Measurements from ENCODE around the gene CXCR2. TPM values are rescaled to one million over a fixed set of nuclear protein-coding genes. Genes with fewer than 3 reads are reported as not detected.
"Not testable (repeated sequence)": the region's sequence is repeated elsewhere in the genome, so short reads cannot be mapped to it uniquely, and the experiment has no call there.

The CXCR2 gene
- not detected in 2 replicates for total RNA-seq

- DNase-seq (ENCODE audit: extremely low read depth, low read depth, low spot score): no peak
Measured at GRCh38 chr2:218125626-218126080, at the start of gene CXCR2. Gene CXCR2 (plus strand): TSS chr2:218126028. CDS start chr2:218134802, 8,774 bp downstream.

DNA sequence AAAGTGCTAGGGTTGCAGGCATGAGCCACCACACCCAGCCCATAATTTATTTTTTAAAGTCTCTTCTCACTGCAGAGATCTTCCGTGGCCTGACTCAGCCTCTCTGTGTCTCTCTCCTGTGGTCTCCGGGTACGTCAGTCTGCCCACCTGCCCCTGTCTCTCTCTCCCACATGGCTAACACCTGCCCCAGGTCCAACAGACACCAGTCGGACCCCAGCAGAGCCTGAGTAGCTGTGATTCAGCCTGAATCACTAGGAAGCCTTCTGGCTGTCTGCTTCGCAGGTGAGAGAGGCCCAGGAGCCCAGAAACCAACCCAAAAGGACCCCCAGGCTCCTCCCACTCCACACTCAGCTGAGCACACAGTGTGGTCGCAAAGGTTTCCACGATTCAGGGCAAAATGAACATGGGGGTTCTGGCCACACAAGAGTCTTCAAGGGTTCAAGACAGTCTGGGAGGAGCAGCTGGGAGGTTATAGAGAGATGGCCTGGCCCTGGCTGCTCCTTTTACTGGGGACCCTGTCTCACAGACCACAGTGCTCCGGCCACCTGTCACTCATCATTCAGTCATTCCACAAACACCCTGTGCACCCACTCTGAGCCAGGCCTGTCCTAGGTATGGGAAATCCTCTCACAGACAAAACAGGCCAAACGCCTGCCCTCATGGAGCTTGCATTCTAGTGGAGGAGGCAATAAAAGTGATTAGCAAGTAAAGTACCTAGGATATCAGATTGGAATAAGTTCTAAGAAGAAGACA is 48.2 kb upstream of the CXCR2 start:
- DNase-seq (ENCODE audit: extremely low read depth, low read depth, low spot score): no peak

DNA sequence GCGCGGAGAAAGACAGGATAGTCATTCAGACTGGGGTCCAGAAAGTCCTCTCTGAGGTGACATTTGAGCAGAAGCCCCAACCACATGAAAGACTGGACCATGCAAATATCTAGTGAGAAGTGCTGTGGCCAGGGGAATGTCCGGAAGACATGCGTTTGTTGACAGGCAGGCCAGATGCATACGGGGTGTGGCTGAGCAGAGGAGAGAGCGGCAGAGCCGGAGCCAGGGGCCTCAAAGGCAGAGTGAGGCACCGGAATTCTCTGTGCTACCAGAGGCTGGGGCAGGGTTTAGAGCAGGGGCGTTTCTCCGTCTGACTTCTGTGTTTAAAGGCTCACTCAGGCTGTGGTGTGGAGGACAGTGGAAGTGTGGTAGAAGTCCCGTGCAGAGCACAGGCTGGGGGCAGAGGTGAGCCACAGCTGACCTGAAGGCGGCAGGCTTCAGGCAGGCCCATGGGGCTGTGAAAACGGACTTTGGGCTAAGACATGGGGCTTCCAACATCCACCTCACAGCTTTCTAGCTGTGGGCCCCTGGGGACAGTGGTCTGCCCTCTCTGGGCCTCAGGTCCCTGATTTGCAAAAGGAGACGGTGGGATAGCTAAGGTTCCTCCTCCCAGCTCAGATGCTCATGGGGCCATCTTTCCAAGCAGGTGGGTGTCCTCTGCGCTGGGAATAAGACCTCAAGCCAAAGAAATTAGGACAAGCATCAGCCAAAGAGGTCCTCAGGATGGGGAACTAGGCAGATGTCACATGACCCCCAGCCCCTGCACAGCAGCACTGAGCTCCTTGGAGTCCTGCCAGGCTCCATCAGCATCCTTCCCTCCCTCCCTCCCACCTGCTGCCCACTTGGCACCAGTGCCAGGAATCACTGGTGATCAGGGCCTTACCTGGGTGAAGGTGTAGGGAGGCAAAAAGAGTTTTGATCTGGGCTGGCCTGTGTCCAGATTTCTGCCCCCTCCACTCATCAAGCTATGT is 45.6 kb upstream of the CXCR2 start:
- DNase-seq (ENCODE audit: extremely low read depth, low read depth, low spot score): no peak

DNA sequence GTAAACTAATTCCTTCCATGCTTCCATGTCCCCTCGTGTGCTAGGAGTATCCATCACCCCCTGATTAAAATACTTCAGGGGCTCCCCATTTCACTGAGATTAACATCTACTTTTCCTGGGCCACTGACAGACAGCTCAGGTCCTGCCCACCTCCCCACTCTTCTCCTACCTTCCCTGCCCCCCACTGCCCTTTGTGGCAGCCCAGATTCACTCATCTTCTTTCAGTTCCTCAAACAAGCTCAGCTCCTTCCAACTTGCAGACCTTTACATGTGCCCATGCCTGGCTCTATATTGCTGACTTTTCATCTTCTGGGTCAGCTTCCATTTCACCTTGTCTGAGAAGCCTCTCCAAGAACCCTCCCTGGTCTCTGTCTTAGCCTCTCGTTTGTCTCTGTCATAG is 44.8 kb upstream of the CXCR2 start:
- DNase-seq (ENCODE audit: extremely low read depth, low read depth, low spot score): no peak

- no peak for DNase-seq (ENCODE audit: extremely low read depth, low read depth, low spot score)
Measured at GRCh38 chr2:218081695-218082094, 44.1 kb upstream of the CXCR2 start.

DNA sequence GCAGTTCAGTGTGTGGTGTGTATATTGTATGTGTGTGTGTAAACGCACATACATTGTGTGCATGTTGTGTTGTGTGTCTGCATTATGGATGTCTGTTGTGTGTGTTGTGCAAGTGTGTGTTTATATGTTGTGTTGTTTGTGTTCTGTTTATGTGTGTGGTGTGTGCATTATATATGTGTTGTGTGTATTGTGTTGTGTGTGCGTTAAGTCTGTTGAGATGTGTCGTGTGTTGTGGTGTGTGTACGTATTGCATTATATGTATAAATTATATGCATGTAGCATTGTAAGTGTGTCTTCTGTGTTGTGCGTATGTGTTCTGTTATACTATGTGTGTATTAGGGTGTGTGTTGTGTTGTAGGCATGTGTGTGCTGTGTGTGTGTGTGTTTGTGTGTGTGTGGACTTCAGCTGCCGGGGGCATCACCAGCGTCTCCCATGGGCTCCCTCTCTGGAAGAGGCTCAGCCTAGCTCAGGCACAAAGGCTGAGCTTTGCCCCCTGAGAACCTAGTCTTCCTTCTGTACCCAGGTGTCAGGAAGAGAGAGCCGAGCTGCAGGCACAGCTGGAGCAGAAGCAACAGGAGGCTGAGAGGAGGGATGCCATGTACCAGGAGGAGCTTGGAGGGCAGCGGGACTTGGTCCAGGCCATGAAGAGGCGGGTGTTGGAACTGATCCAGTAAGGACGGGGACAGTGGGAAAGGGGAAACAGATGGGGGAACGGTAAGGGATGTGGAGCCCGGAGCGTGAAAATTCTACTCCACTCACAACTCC is 43.1 kb upstream of the CXCR2 start:
- DNase-seq (ENCODE audit: extremely low read depth, low read depth, low spot score): no peak

DNA sequence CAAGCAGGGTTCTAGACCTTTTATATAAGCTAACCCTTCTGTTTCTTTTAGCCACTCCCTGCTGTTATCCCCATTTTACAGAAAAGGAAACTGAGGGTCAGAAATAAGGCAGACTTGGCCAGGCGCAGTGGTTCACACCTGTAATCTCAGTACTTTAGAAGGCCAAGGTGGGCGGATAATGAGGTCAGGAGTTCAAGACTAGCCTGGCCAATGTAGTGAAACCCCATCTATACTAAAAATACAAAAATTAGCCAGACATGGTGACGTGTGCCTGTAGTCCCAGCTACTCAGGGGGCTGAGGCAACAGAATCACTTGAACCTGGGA is 42.5 kb upstream of the CXCR2 start:
- DNase-seq (ENCODE audit: extremely low read depth, low read depth, low spot score): no peak

DNA sequence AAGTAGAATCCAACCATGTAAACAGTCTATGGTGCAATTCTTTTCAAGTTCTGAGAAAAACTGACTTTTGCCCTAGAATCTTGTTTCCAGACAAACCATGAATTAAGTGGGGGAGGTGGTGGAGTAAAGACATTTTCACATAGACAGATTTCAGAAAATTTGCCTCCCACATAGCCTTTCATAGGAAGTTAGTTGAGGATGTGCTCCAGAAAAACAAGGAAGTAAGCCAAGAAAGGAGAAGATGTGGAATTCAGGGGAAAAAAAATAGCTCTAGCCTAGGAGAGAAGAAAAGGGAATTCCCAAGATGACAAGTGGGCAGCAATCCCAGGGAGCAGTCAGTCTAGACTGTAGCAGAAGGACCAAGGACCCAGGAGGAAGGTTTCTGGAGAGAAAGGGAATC is 39.4 kb upstream of the CXCR2 start:
- no peak for DNase-seq (ENCODE audit: extremely low read depth, low read depth, low spot score)

DNA sequence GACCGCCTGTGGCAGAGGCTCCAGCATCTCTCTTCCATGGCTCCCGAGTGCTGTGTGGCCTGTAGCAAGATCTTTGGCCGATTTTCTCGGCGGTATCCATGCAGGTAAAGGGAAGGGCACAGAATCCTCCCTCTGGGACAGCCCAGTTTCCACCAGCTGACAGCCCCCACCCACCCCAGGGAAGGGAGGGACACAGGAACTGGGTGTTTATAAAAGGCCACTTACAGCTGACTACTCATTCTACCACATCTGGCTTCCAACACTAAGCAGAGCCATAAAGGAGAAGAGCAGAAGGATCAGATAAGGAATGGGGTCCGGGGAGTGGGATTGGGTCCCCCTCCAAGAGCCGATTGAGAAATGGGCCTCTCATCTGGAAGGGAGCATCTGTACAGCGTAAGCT is 36.6 kb upstream of the CXCR2 start:
- DNase-seq (ENCODE audit: extremely low read depth, low read depth, low spot score): no peak

DNA sequence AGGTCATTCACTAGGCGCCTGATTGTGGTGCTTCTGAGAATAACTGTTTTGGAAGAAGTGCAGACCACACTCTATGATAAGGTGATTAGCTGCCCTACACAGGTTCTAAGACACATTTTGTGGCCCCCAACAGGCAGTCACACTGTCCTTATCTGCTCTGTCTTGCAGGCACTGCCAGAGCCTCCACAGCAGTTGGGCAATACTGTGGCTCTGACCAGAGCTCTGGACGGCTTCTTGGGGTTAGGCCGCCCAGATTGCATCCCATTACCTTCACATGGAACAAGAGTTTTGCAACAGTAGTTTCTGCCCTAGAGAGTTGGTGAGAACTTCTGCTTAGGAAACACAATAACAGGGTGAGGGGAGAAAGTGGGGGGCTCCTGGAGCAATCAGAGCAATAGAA is 34.1 kb upstream of the CXCR2 start:
- DNase-seq (ENCODE audit: extremely low read depth, low read depth, low spot score): no peak

GRCh38 chr2:218093879-218094278 is 31.9 kb upstream of the CXCR2 start:
- DNase-seq (ENCODE audit: extremely low read depth, low read depth, low spot score): no peak

GRCh38 chr2:218095853-218096252 is 30.0 kb upstream of the CXCR2 start:
- no peak for DNase-seq (ENCODE audit: extremely low read depth, low read depth, low spot score)

DNA sequence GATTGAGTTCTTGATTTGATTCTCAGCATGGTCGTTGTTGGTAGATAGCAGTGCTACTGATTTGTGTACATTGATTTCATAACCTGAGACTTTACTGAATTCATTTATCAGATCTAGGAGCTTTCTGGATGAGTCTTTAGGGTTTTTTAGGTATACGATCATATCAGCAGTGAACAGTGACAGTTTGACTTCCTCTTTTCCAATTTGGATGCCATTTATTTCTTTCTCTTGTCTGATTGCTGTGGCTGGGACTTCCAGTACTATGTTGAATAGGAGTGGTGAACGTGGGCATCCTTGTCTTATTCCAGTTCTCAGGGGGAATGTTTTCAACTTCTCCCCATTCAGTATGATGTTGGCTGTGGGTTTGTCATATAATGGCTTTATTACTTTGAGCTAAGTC is 27.9 kb upstream of the CXCR2 start:
- no peak for DNase-seq (ENCODE audit: extremely low read depth, low read depth, low spot score)

DNA sequence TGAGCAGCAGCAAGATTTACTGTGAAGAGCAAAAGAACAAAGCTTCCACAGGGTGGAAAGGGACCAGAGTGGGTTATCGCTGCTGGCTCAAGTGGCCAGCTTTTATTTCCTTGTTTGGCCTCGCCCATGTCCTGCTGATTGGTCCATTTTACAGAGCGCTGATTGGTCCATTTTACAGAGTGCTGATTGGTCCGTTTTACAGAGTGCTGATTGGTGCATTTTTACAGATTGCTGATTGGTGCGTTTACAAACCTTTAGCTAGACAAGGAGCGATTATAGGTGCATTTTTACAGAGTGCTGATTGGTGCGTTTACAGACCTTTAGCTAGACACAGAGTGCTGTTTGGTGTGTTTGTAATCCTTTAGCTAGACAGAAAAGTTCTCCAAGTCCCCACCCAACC is 17.0 kb upstream of the CXCR2 start:
- not testable (repeated sequence) for DNase-seq (ENCODE audit: extremely low read depth, low read depth, low spot score)

GRCh38 chr2:218121789-218122188 is 4.0 kb upstream of the CXCR2 start:
- DNase-seq (ENCODE audit: extremely low read depth, low read depth, low spot score): not testable (repeated sequence)

- DNase-seq (ENCODE audit: extremely low read depth, low read depth, low spot score): not testable (repeated sequence)
Measured at GRCh38 chr2:218122286-218122685, 3.5 kb upstream of the CXCR2 start.

- no peak for DNase-seq (ENCODE audit: extremely low read depth, low read depth, low spot score)
Measured at GRCh38 chr2:218123986-218124385, 1.8 kb upstream of the CXCR2 start.

DNA sequence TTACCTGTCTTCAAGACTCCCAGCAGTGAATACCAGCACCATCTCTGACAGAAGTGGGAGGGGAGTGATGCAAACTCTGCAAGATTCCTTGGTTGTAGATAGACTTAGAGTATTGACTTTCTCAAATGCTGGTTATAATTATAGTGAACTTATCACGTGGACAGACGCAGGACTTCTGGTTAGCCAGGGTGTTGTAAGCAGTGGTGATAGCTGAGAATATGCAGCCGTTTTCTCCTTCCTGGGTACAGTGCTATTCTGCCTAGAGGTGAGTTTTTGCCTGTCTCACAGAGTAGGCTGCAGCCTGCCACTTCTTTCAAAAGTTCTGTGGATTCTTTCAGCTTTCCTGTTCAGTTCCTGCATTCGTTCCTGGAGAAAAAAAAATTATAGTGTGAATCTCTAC is 733 bp upstream of the CXCR2 start:
- DNase-seq (ENCODE audit: extremely low read depth, low read depth, low spot score): no peak

DNA sequence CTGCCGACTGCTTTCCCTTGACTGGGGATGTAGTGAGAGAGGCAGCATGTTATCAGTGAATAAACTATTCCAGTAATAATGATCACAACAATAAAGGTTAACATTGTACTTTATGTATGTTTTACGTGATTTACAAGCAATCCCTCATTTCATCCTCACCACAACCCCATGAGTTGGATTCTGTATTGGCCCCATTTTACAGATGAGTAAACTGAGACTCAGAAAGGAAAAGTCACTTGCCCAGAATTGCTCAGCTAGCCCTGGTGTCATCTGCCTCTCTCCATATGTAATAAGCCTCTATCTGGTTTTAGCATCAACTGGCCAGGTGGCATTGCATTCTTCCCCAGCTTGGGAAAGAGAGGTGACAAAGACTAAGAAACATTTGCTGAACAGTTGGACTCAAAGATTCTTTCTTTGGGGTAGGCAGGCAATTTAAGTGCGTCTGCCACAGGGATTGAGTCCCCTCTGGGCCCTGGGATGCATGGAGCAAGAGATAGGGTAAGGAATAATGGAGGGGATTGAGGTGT is 2.2 kb downstream of the CXCR2 start:
- no peak for DNase-seq (ENCODE audit: extremely low read depth, low read depth, low spot score)

DNA sequence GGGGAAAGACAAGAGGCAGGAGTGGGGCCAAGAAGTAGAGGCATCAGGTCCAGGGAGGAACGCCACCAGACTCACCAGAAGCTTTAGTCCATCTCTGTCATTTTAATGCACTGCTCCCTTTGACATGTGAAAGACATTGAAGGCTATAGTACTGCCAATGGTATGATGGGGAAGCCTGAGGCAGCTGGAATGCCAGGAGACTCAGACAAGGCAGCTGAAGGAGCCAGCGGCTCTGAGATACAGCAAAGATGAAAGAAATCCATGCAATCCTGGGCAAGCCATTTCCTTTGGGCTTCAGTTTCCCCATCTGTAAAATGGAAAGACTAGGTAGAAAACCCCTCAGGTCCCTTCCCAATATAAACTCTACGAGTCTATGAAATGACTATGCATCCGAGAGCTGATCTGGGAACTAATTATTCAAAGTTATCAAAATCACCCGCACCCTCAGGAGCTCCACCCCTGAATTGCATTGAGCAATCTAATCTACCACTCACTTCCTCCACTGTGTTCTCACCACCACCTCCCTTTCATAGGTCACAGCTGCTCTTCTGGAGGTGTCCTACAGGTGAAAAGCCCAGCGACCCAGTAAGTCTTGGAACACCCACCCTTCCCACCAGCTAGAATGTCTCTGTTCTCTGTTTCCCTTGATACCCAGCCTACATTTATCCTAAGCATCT is 3.1 kb downstream of the CXCR2 start:
- DNase-seq (ENCODE audit: extremely low read depth, low read depth, low spot score): no peak

All from glomerular endothelial cell (primary cell).